Measurements from ENCODE around the gene TRIM69.
A peak's percentile ranks its signal among the peaks of the same experiment; 100 is the strongest.
"Not testable (repeated sequence)": the region's sequence is repeated elsewhere in the genome, so short reads cannot be mapped to it uniquely, and the experiment has no call there.

The TRIM69 gene

DNA sequence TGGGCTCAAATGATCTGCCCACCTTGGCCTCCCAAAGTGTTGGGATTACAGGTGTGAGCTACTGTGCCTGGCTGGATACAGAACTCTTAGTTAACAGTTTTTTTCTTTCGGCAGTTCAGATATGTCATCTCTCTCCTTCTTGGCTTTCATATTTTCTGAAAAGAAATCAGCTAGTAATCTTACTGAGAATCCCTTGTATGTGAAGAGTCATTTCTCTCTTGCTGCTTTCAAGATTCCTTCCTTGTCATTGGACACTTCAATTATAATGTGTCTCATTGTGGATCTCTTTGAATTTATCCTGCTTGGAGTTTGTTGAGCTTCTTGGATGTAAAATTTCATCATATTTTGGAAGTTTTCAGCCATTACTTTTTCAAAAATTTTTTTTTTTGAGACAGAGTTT lies 17.0 kb downstream of the TRIM69 start:
- no peak for DNase-seq

DNA sequence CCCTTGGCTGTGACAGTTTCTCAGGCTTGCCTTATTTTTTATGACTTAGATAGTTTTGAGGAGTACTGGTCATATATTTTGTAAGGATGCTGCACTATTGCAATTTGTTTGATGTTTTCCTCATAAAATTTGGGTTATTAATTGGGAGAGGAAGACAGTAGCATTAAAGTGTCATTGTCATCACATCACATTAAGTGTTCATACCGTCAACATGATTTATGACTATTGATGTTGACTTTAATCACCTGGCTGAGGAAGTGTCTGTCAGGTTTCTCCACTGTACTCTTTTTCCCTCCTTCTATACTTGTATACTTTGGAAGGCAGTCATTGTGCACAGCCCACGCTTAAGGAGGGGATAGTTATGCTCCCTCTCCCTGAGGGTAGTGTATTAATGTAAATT lies 26.9 kb downstream of the TRIM69 start:
- DNase-seq = no peak

DNA sequence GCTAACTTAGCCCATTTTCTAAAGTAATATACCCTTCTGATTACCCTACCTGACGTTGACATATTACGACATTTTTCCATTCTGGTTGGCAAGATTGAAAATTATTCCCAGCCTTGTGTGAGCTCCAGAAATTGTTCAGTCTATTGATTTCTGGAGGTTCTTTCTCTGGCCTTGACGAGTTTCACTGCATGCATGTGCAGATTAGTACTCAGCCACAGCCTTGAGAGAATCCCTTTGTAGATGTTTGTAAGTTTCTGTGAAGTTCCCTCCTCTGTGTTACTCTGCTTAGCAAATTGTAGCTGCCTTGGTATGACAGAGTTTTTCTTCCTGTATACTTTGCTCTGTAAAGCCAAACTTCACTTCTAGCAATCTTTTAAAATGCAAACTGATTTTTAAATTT lies 27.5 kb downstream of the TRIM69 start:
- DNase-seq = no peak

DNA sequence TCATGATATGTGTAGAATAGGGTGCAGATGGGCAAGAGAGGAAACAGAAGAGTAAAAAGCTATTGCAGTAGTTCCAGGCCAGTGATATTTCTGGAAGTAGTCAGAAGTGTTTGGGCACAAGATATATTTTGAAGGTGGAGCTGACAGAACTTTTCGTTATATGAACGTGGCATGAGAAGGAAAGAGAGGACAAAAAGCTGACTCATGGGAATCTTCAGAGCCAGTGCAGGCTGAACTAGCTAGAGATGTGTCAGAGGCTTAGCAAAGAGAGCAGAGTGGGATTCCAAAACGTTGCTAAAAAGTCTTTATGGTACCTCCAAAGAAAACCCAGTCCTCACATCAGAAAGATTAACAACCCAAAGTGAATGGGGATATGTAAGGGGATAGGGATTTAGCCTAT lies 28.7 kb downstream of the TRIM69 start:
- no peak for DNase-seq

DNA sequence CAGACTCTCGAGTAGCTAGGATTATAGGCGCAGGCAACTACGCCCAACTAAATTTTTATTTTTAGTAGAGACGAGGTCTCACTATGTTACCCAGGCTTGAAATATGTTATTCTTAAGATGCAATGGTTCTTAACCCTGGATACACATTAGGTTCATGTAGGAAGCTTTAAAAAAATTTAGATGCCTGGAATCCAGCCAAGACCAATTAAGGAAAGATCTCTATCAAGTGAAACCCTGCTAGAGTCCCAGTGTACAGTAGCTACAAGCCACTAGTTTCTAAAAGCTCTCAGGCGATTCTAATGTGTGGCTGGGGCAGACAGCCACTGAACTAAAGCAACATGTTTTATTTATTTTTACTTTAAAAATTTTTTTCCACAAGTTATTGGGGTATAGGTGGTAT lies 33.2 kb downstream of the TRIM69 start:
- no peak for DNase-seq

DNA sequence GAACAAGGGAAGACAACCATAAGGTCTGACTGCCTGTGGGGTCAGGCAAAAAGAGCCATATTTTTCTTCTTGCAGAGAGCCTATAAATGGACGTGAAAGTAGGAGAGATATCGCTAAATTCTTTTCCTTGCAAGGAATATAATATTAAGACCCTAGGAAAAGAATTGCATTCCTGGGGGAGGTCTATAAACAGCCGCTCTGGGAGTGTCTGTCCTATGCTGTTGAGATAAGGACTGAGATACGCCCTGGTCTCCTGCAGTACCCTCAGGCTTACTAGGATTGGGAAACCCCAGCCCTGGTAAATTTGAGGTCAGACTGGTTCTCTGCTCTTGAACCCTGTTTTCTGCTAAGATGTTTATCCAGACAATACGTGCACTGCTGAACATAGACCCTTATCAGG lies 34.4 kb downstream of the TRIM69 start:
- not testable (repeated sequence) for DNase-seq

DNA sequence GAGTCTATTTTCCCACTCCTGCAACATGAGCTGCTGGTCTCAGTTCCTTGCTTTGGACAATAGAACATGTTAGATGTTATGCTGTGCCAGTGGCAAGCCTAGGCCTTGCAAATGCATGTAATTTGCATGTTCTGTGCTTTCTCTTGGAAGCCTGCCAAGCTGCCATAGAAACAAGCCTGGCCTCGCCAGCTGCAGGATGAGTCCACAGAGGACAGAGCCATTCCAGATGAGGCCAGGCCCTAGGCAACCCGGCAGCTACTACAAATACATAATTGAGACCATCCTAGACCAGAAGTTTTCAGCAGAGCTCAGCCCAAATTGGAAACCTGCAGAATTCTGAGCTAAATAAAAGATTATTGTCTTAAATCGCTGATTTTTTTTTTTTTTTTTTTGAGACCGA lies 39.6 kb downstream of the TRIM69 start:
- DNase-seq = peak; percentile 48

DNA sequence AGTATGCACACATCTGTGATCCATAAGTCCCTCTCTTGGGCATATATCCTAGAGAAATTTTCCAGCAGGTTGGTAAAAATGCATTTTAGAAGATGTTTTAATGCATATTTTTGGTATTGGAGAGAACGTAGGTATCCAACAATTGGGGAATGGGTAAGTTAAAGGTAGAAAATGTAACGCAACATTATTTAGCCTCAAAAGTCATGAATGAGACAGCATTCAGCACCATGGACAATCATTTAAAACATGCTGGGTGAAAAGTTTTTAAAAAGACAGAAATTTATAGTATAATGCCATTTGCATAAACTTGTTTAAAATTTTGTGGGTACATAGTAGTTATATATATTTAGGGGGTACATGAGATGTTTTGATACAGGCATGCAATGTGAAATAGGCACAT lies 43.4 kb downstream of the TRIM69 start:
- no peak for DNase-seq

DNA sequence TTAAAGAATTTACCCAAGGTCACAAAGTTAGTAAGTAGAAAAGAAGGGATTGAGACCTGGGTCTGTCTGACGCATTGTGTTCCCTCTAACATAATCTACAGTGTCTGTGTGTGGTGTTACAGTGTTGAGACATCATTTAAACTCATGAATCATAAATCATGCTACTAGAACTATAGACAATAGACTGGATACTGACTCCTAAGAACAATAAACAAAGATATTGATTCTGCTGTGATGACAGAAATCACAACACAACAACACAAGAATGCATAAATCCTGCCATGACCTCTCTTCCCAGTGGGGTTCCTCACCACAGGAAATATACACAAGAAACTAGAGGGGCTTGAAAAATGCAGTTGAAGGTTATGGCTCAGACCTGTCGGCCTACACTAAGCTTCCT lies 44.3 kb downstream of the TRIM69 start:
- DNase-seq = no peak

DNA sequence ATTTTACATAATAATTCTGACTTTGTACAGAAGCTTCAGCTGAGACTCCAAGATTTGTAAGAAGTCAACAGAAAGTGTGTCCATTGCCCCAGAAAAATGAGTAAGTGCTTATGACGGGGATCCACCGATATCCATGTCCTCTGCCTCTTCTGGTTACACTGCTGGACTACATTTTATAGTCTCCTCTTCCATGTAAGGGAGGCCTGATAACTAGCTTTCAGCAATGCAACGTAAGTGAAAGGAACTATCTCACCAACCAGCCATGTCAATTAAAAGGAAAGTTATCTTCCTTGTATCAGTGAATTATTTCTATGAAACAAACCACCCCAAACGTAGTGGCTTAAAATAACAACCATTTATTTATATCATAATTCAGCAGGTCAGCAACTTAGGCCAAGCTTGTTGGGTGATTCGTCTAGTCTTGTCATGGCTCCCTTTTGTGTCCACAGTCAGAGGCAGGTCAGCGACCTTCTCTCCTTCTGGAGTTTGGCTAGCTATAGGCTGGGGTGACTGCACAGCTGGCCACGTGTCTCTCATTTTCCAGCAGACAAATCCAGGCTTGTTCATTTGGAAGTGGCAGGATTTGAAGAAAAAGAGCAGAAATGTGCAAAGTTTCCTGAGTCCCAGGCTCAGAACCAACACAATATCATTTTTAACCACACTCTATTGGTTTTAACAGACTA lies 44.9 kb downstream of the TRIM69 start:
- no peak for DNase-seq

DNA sequence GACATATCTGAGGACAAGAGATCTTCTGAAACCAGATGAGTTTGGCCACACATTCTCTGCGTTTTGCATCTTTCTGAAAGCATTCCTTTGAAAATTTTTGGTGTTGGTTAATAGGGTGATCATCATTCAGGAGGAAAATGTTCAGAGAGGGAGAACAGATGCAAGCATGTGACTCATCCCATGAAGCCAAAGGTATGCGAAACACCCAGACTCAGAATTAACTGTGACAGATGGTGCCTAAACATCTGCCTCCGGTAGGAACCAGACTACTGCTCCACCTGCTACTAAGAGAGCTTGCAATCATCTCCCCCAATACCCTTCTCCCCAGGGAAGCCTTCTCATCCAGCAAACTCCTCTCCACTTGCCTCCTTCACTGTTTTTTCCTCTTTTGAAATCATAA lies 46.2 kb downstream of the TRIM69 start:
- DNase-seq = no peak

DNA sequence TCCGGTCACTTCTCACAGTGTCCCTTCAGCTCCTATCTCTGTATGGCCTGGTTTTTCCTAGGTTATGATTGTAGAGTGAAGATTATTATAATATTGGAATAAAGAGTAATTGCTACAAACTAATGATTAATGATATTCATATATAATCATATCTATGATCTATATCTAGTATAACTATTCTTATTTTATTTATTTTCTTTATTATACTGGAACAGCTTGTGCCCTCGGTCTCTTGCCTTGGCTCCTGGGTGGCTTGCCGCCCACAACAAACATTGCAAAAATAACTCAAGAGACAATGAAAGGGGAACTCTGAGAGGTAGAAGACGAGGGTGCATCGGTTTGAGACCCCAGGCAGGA lies 48.6 kb downstream of the TRIM69 start:
- not testable (repeated sequence) for DNase-seq

DNA sequence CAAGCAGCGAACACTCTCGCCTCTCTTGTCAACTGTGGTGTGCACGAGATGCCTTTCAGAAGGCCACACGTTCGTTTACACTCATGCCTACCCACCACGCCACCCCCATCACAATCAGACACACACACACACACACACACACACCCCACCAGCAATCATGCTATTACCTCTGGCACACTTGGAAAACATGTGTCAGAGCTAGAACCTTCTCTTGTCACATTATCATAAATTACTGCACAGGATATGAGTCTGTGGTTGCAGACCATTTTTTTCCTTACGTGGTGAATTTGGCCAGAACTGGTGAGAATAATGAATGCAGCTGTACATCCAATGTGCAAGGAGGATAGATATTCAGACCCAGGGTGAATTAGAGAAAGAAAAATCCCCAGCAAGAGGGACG lies 52.4 kb downstream of the TRIM69 start:
- DNase-seq = no peak

DNA sequence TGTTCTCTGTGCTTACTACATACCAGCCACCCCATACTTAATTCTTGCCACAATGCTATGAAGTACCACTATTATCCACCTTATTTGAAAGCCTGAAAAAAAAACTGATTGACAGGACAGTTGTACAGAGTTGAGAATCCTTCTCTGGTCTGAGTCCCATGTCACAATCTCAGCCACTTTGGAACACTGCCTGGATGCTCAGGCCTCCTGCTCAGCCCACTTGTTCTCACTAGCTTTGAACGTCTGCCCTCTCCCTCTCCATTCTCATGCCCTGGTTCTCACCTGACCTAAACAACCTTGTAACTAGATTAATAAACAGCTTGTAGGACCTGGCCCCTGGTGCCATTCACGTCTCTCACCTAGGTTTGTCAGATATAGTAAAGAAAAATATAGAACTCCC lies 53.9 kb downstream of the TRIM69 start:
- no peak for DNase-seq

DNA sequence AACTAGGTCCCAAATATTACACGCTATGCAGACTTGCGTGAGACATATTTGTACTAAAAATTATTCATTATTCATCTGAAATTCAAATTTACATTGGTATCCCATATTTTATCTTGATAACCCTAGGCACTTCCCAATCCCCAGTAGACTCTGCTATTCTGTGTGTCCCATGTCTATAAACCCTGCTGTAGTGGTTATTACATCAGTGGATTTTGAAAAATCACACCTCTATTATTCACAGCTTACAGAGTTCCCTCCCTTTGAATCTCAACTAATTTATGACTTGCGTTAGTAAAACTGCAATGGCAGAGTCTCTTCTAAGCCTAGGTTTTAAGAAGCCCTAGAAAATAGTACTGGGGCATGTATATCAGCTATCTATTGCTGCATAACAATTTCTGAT lies 54.3 kb downstream of the TRIM69 start:
- DNase-seq = no peak

DNA sequence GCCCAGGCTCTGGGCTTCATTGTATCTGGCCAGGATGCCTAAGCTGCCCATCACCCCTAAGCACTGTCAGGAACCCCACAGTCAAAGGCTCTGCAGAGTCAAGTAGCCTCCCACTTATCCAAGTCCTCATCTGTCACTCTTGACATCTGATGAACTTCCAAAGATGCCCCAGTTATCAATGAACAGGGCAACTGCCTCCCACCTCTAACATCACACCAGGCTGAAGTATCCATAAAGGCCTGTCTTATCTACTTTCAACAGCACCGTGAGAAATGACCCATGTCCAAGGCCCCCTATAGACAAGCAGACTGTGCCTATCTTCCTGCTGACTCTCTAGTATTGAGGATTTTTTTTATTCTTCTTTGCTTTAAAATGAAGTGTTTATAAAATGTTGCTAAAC lies 56.4 kb downstream of the TRIM69 start:
- DNase-seq = no peak

DNA sequence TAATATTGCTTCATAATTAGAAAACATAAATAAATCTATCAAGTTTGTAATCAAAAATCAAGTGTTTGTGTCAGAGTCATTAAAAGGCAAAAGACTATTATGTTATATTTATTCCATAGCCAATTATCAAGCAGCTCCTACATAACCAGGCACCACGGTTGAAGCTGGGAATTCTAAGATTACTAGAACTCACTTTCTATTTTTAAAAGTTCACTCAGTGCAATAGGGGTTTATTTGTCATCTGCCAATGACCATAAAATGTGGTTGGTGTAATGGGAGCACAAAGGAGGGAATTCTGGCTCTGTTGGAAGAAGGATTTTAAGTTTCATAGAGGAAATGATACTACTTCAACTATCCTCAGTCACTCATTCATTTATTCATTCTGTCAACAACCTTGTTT lies 57.7 kb downstream of the TRIM69 start:
- DNase-seq = no peak

DNA sequence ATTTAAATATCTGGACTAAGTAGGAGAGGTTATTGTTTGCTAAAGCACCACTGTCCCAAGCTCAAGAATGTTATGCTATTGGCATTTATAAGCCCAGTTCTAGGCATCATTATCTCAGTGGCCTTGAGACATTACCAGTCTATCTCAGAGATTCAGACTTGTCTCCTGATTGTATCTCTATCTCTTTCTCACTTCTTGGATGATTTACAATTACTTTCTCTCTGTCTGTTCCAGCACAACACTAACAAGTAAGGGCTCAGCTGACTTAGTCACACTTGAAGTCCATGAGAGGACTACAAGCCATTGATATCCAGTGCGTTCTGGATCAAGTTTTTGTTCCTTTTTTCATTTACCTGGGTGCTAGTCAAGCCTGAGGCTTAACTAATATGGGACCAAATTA lies 60.2 kb downstream of the TRIM69 start:
- no peak for DNase-seq

DNA sequence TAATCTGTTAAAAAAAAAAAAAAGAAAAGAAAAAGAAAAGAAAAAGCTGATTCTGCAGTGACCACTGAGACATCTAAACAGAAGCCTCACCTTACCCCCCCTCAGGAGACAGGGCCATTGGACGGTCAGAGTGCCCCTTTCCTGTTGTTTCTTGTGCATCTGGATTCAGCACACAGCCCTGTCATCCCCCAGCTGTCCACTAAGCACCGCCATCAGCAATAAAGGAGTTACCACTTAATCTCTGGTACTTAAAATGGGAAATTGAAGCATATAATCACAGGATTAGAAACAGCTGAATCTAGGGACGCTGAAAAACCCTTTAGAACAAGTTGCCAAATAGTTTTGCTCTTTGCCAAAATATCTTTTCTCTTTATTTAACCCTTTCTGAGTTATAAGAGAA lies 62.5 kb downstream of the TRIM69 start:
- DNase-seq = no peak

DNA sequence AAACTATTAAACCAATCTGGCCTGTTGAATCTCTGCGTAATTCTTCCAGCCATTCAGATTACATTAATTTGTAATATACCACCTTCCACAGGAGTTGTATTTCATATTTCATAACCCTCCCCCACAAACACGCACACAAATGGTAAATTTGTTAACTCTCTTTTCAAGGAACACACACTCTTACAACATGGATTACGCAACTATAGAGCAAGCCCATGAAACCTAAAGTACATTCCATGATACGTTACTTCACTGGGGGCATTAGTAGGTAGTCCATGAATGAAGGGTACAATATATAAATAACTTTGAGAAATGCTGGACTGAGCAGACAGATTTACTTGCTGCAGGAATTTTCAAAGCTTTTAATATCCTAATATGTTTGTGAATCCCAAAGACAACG lies 65.0 kb downstream of the TRIM69 start:
- DNase-seq = no peak

DNA sequence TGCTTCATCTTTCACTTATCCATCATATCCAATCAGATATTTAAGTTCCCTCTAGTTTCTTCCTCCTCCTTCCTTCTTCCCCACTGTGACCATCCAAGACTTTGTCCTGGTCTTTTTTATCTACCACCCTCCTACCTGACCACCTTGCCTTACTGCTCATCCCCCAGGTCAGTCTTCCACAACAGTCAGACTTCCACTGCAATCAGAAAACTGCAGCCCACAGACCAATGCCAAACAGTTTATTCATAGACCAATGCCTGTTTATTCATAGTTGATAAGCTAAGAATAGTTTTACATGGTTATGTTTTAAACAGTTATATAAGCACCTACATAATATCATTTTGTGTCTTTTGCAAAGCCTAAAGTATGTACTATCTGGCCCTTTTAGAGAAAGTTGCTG lies 65.5 kb downstream of the TRIM69 start:
- DNase-seq = no peak

DNA sequence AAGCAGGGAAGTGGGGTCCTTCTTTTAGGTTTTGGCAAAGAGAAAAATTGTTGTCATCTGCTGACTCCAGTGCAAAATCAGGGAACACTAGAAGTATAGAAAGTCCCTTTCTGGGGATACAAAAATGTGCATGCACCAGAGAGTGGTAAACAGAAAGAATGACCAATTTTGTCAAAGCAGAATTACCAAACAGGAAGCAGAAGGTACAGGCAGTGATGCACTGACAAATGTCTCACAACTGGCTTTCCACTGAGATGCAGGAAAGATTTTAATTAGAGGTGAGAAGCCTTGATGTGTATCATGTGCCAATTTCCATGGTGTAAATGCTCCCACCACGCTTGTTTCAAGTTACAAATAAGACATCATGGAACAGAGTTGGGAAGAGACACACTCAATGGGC lies 66.0 kb downstream of the TRIM69 start:
- DNase-seq = no peak

DNA sequence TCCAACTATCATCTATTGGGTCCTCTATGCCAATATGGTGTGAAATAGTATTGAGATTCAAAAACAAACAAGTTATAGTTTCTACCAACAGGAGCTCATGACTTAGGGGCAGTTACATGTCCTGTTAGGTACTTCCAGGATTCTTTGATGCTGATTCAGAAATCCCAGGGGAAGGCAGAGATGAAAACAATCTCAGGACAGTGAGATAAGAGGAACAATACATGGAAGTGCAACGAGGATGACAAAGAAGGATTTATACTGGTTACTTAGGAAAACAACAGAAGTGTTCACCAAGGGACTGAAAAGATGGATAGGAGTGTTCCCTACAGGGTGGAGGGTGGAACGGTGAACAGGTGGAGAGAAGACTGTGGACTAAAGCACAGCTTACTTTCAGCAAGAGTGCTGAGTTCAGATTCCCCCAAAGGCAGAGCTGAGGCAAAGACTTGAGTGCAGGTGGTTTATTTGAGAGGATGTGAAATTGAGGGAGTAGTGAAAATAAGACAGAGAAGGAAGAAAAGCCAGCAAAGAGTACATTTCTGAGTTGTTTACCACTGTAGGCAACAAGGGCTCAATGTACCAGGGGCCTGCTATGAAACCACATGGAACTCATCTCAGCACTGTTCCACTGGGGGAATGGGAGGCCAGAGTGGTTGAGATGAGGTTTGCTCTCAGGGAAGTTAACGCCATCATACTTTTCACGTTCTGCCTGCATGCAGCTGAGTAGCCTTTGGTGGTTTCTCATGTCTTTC lies 68.1 kb downstream of the TRIM69 start:
- no peak for DNase-seq

DNA sequence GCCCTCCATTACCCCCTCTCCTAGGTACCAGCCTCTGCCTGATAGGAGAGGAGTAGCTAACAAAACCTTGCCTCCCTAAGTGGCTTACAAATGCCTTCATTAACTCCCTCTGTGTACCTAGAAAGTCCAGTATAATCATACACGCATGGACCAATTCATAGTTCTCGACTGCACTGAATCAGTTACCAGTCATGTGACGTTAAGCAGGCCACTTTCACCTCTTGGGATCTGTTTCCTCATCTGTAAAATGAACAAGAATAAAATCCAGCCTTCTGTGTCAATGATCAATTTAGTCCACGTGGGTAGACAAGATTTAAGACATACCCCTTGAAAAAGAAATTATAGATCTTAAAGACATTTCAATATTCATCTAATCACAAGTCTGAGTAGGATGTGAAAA lies 72.2 kb downstream of the TRIM69 start:
- DNase-seq = no peak

DNA sequence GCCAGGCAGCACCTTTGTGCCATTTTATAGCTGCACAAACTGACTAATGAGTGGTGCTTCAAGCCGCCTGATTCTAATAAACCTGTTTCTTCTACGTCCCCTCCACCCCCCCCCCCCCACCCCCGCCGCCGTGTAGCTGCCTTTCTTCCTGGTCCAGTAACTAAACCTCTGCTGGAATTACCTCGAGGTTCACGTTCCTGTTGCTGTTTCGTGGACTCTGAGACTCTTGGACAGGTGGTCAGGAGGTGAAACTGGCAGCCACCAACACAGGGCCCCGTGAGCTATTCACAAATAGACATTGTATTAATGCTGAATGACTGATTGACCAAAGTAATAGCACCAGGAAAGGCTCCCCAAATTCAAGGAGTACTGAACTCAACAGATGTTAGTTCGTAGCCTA lies 73.9 kb downstream of the TRIM69 start:
- DNase-seq = no peak

Measured in right forelimb (tissue), 1 donor.